Gastroesophageal sphincter (tissue), 3 donors: Measurements from ENCODE around the gene ALKBH3.

ENCODE experiments used
- CTCF ChIP-seq, 4 experiments: fragments of 200-600 bp in 2 of 4; fragments of 450-650 bp in 2 of 4; sonication (generic) in 1 of 4; IDR thresholded peaks; one replicate each; pipeline ENCODE4 v1.5.1; 2017 to 2019; ENCODE audit warnings: antibody characterized with exemption in 4 of 4, mild to moderate bottlenecking in 2 of 4, moderate library complexity in 2 of 4
- EP300 ChIP-seq: sonication (generic); formaldehyde crosslinking; IDR thresholded peaks from one replicate; pipeline ENCODE4 v1.6.1; 2017; ENCODE audit warnings: antibody characterized with exemption, mild to moderate bottlenecking
- POLR2A ChIP-seq, 2 donors: fragments of 450-650 bp; IDR thresholded peaks; one replicate each; pipeline ENCODE4 v1.6.1; 2017; ENCODE audit warnings: antibody characterized with exemption in 2 of 2, mild to moderate bottlenecking in 2 of 2, moderate library complexity in 1 of 2

DNA sequence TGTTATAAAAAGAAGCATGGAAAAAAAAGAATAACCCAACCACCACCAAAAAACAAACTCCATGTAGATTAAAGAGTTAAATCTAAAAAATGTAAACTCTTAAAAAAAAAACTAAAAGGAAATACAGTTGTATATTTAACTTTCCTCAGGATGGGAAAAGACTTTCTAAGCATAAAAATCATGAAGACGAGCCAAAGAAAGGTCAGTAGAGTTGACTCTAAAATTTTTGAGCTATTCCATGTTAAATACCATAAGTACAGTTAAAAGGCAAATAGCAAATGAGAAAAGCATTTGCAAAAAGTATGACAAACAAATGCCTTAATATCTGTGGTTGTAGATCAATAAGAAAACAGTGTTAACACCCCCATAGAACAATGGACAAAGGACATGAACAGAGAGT, 33.8 kb downstream of the ALKBH3 start:
- TF ChIP-seq CTCF (IDR thresholded peaks at IDR 0.05): no peak
- TF ChIP-seq POLR2A (IDR thresholded peaks at IDR 0.05): no peak
- no peak for TF ChIP-seq EP300
